Neuronal stem cell (in vitro differentiated cells): ENCODE measurements around the gene GCM1.

Experiments used
- DNase-seq: peaks from one replicate; pipeline ENCODE4 v3.0.0-alpha.2; 2013; ENCODE audit warnings: low spot score
- H2AFZ ChIP-seq: one replicate; pipeline ENCODE4 v1.6.1; 2013; ENCODE audit warnings: mild to moderate bottlenecking, low read length, inconsistent platforms
- H2AK5ac ChIP-seq: 2 replicates; pipeline ENCODE4 v1.6.1; 2013; ENCODE audit warnings: low read depth, mild to moderate bottlenecking, inconsistent platforms, low read length, moderate library complexity, mixed read lengths
- H2BK120ac ChIP-seq: 2 replicates; pipeline ENCODE4 v1.6.1; 2013; ENCODE audit warnings: low read depth, mild to moderate bottlenecking, inconsistent platforms, low read length, moderate library complexity, mixed read lengths
- H2BK12ac ChIP-seq: one replicate; pipeline ENCODE4 v1.6.1; 2013; ENCODE audit warnings: low read length, inconsistent platforms
- H2BK15ac ChIP-seq: 2 replicates; pipeline ENCODE4 v1.6.1; 2013; ENCODE audit warnings: mild to moderate bottlenecking, low read length, inconsistent platforms, mixed read lengths
- H2BK5ac ChIP-seq: one replicate; pipeline ENCODE4 v1.6.1; 2013; ENCODE audit warnings: inconsistent platforms, mild to moderate bottlenecking, low read length, moderate library complexity
- H3K14ac ChIP-seq: one replicate; pipeline ENCODE4 v1.6.1; 2013; ENCODE audit warnings: low read length, inconsistent platforms
- H3K18ac ChIP-seq: 2 replicates; pipeline ENCODE4 v1.6.1; 2013; ENCODE audit warnings: low read length, inconsistent platforms
- H3K23ac ChIP-seq: 2 replicates; pipeline ENCODE4 v1.6.1; 2013; ENCODE audit warnings: low read depth, mild to moderate bottlenecking, mixed read lengths, low read length, inconsistent platforms; ENCODE audit not compliant: poor library complexity
- H3K27ac ChIP-seq: replicated peaks from 3 replicates; pipeline ENCODE4 v1.5.1; 2013; ENCODE audit warnings: low read length, inconsistent platforms
- H3K27me3 ChIP-seq, 3 experiments: 2 replicates each; pipeline ENCODE4 v1.6.1; 2013; ENCODE audit warnings: low read length in 3 of 3, mild to moderate bottlenecking in 2 of 3, inconsistent platforms in 1 of 3, low read depth in 1 of 3, mixed read lengths in 1 of 3, moderate library complexity in 1 of 3; ENCODE audit not compliant: control insufficient read depth in 3 of 3, insufficient read depth in 3 of 3
- H3K36me3 ChIP-seq, 2 donors: replicated peaks in 1 of 2; 2 replicates each; pipeline ENCODE4 v1.6.1; 2013; ENCODE audit warnings: low read length in 2 of 2; ENCODE audit not compliant: control insufficient read depth in 2 of 2, insufficient read depth in 2 of 2
- H3K4ac ChIP-seq: 2 replicates; pipeline ENCODE4 v1.6.1; 2013; ENCODE audit warnings: inconsistent platforms, mild to moderate bottlenecking, low read length, moderate library complexity
- H3K4me1 ChIP-seq, 2 donors: 1 replicate in 1 of 2; 2 replicates in 1 of 2; pipeline ENCODE4 v1.6.1; 2013; ENCODE audit warnings: low read length in 2 of 2, low read depth in 1 of 2; ENCODE audit not compliant: control insufficient read depth in 2 of 2, insufficient read depth in 1 of 2
- H3K4me2 ChIP-seq: one replicate; pipeline ENCODE4 v1.6.1; 2013; ENCODE audit warnings: mild to moderate bottlenecking, low read length, inconsistent platforms; ENCODE audit not compliant: insufficient read depth, poor library complexity, severe bottlenecking
- H3K4me3 ChIP-seq, 2 donors: 2 replicates each; pipeline ENCODE4 v1.5.1; 2013; ENCODE audit warnings: low read length in 2 of 2, mild to moderate bottlenecking in 2 of 2, inconsistent platforms in 1 of 2, moderate library complexity in 1 of 2
- H3K79me1 ChIP-seq: one replicate; pipeline ENCODE4 v1.6.1; 2013; ENCODE audit warnings: low read depth, mild to moderate bottlenecking, inconsistent platforms, low read length, moderate library complexity
- H3K9ac ChIP-seq: one replicate; pipeline ENCODE4 v1.6.1; 2013; ENCODE audit warnings: mild to moderate bottlenecking, low read depth, low read length, inconsistent platforms; ENCODE audit not compliant: poor library complexity
- H3K9me3 ChIP-seq, 2 donors: replicated peaks in 1 of 2; 2 replicates each; pipeline versions ENCODE3 to v1.6.1; 2013; ENCODE audit warnings: low read length in 2 of 2, mild to moderate bottlenecking in 2 of 2, inconsistent platforms in 1 of 2, low read depth in 1 of 2, mixed read lengths in 1 of 2, moderate library complexity in 1 of 2; ENCODE audit not compliant: control insufficient read depth in 2 of 2, insufficient read depth in 1 of 2
- H4K8ac ChIP-seq: one replicate; pipeline ENCODE4 v1.6.1; 2013; ENCODE audit warnings: low read depth, mild to moderate bottlenecking, inconsistent platforms, low read length, moderate library complexity
- H4K91ac ChIP-seq: one replicate; pipeline ENCODE4 v1.6.1; 2013; ENCODE audit warnings: low read length, low read depth, mild to moderate bottlenecking, inconsistent platforms; ENCODE audit not compliant: poor library complexity
- WGBS, 2 donors: extraction: QIAGEN DNeasy Blood & Tissue Kit; methylation state at CpG; one replicate each; pipeline ENCODE4 v1.1.7; 2013; ENCODE audit warnings: missing lambda C conversion rate in 2 of 2, mixed read lengths in 1 of 2; ENCODE audit not compliant: insufficient read length in 2 of 2, insufficient replicate concordance in 1 of 2; ENCODE audit errors: extremely low coverage in 2 of 2; 5-methylcytosine and 5-hydroxymethylcytosine counted together

The GCM1 gene

DNA sequence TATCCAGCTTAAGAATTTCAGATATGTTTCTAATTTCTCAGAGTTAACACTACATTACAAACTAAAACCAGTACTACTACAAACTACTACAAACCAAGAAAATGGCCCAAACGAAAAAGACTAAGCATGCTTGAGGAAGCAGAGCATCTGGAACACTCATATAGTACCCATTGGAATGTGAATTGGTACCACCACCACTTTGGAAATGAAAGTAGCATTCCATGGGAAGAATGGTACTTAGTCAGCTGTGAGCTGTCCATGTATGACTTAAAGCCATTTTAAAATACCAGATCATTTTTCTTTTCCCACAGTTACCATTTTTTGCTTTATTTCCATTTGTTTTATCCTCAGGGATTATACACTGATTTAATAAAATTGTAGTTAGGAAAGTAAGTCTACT is 52.9 kb downstream of the GCM1 start:
- DNase-seq = no peak
- Histone ChIP-seq H4K8ac (no peak overlapping the region), H2BK5ac (no peak overlapping the region), H3K4me2 (no peak overlapping the region), H2BK15ac (no peak overlapping the region), H4K91ac (no peak overlapping the region), H3K18ac (no peak overlapping the region), H3K4me3 (no peak overlapping the region), H2BK120ac (no peak overlapping the region), H3K27ac (no peak overlapping the region), H2BK12ac (no peak overlapping the region), H3K4ac (no peak overlapping the region), H2AK5ac (no peak overlapping the region), H3K9ac (no peak overlapping the region), H3K14ac (no peak overlapping the region), H3K9me3 (no peaks in the 10 kb centered on the region), H2AFZ (no peak overlapping the region), H3K27me3 (no peaks in the 10 kb centered on the region), H3K4me1 (no peaks in the 10 kb centered on the region), H3K79me1 (no peaks in the 10 kb centered on the region), H3K36me3 (peaks cover 16 to 90% of the 10 kb centered on the region in 2 donors), H3K23ac (no peak overlapping the region)
- no CpG with 5 or more reads among the region's 1 CpG for WGBS, 2 donors

DNA sequence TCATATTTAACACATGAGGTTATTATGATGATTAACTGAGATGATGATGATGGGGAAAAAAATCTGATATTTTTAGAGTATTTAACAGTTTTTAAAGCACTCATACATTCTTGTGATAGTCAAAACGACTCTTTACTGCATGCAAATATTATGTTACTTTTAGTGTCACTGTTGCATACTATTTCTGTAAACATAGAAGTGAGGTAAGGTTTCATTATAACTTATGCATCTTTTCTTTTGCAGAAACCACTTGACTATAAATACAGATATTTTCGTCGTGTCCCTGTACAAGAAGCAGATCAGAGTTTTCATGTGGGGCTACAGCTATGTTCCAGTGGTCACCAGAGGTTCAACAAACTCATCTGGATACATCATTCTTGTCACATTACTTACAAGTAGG is 53.4 kb downstream of the GCM1 start:
- Histone ChIP-seq H3K27ac (no peak overlapping the region), H4K91ac (no peak overlapping the region), H2BK5ac (no peak overlapping the region), H3K9me3 (no peaks in the 10 kb centered on the region), H3K14ac (no peak overlapping the region), H3K4ac (no peak overlapping the region), H3K23ac (no peak overlapping the region), H2BK15ac (no peak overlapping the region), H2AK5ac (no peak overlapping the region), H4K8ac (no peak overlapping the region), H3K79me1 (no peaks in the 10 kb centered on the region), H2AFZ (no peak overlapping the region), H2BK12ac (no peak overlapping the region), H3K4me3 (no peak overlapping the region), H2BK120ac (no peak overlapping the region), H3K9ac (no peak overlapping the region), H3K36me3 (peaks cover 16 to 90% of the 10 kb centered on the region in 2 donors), H3K18ac (no peak overlapping the region), H3K27me3 (no peaks in the 10 kb centered on the region), H3K4me2 (no peak overlapping the region), H3K4me1 (no peaks in the 10 kb centered on the region)
- WGBS, 2 donors = no CpG with 5 or more reads among the region's 3 CpGs
- no peak for DNase-seq

DNA sequence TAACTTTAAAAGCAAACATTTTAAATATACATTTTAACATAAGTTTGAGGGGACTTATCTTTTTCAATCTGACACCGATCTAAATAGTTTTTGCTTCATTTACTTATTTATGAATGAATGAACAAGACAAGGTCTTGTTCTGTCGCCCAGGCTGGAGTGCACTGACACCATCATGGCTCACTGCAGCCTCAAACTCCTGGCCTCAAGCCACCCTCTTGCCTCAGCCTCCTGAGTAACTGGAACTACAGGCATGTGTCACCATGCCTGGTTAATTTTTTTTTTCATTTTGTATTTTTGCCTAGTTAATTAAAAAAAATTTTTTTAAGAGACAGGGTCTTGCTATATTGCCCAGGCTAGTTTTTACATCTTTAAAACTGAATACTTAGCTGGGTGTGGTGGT is 58.1 kb downstream of the GCM1 start:
- Histone ChIP-seq H2BK12ac (no peak overlapping the region), H2BK120ac (no peak overlapping the region), H3K4me2 (no peak overlapping the region), H3K18ac (no peak overlapping the region), H2AFZ (no peak overlapping the region), H3K23ac (no peak overlapping the region), H3K27me3 (no peaks in the 10 kb centered on the region), H4K91ac (no peak overlapping the region), H3K27ac (no peak overlapping the region), H4K8ac (no peak overlapping the region), H2AK5ac (no peak overlapping the region), H3K14ac (no peak overlapping the region), H2BK15ac (no peak overlapping the region), H3K4ac (no peak overlapping the region), H3K4me1 (no peaks in the 10 kb centered on the region), H3K9ac (no peak overlapping the region), H3K36me3 (peaks cover 13 to 95% of the 10 kb centered on the region in 2 donors), H3K79me1 (no peaks in the 10 kb centered on the region), H3K4me3 (no peak overlapping the region), H2BK5ac (no peak overlapping the region), H3K9me3 (peaks cover 0 to 1% of the 10 kb centered on the region in 2 donors)
- no peak for DNase-seq
- no CpG with 5 or more reads among the region's 2 CpGs for WGBS, 2 donors

DNA sequence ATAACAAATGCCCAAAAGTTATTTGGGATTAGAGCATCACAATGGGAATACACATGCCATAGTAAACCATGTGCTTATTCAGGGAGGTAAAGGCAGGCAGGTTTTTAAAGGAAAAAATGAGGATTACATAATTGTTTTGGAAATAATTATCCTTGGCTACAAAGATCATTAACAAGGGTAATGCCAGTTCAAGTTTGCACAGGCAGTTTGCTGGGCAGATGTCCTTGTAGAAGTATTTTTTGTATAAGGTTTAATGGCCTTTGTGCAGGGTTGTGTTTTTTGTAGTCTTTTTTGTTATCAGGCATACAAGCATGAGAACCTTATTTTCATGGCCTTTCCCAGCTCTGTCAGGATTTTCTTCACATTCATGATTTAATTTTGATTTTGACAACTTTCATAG is 58.7 kb downstream of the GCM1 start:
- Histone ChIP-seq H3K23ac (no peak overlapping the region), H3K4me2 (no peak overlapping the region), H2AFZ (no peak overlapping the region), H3K36me3 (peaks cover 13 to 95% of the 10 kb centered on the region in 2 donors), H2BK5ac (no peak overlapping the region), H2BK120ac (no peak overlapping the region), H3K4ac (no peak overlapping the region), H3K4me3 (no peak overlapping the region), H4K8ac (no peak overlapping the region), H3K27ac (no peak overlapping the region), H4K91ac (no peak overlapping the region), H3K4me1 (no peaks in the 10 kb centered on the region), H2BK15ac (no peak overlapping the region), H3K9me3 (peaks cover 0 to 1% of the 10 kb centered on the region in 2 donors), H3K27me3 (no peaks in the 10 kb centered on the region), H3K18ac (no peak overlapping the region), H2AK5ac (no peak overlapping the region), H2BK12ac (no peak overlapping the region), H3K79me1 (no peaks in the 10 kb centered on the region), H3K9ac (no peak overlapping the region), H3K14ac (no peak overlapping the region)
- DNase-seq = no peak
